GM23338 (cell line): ENCODE measurements around the gene KCNAB1. TPM values are rescaled to one million over a fixed set of nuclear protein-coding genes. Genes with fewer than 3 reads are reported as not detected.

Source experiments
- ATAC-seq: fragments of 200-7000 bp; cut with Tn5 transposase; 3 replicates; pipeline ENCODE4 v1.9.1; 2020
- DNase-seq: peaks from one replicate; pipeline ENCODE4 v3.0.0-alpha.2; 2015; ENCODE audit warnings: low spot score
- H2AFZ ChIP-seq: fragments of 200-600 bp; sonication (generic); 2 replicates; pipeline ENCODE4 v1.8.0; 2016; ENCODE audit warnings: antibody characterized with exemption, mild to moderate bottlenecking, moderate library complexity
- H3F3A ChIP-seq: fragments of 200-600 bp; sonication (generic); replicated peaks from 2 replicates; pipeline ENCODE4 v1.8.0; 2017; ENCODE audit warnings: antibody characterized with exemption, mixed run types, low read depth
- H3K27ac ChIP-seq: fragments of 200-600 bp; sonication (generic); 2 replicates; pipeline ENCODE4 v1.6.1; 2016; ENCODE audit warnings: low read depth
- H3K27me3 ChIP-seq: fragments of 200-600 bp; sonication (generic); 2 replicates; pipeline ENCODE4 v1.8.0; 2016; ENCODE audit warnings: mild to moderate bottlenecking, mixed run types, moderate library complexity; ENCODE audit not compliant: insufficient read depth
- H3K36me3 ChIP-seq: fragments of 200-600 bp; sonication (generic); 2 replicates; pipeline ENCODE4 v1.8.0; 2016; ENCODE audit warnings: mild to moderate bottlenecking; ENCODE audit not compliant: insufficient read depth
- H3K4me1 ChIP-seq: fragments of 200-600 bp; sonication (generic); 2 replicates; pipeline ENCODE4 v1.8.0; 2016; ENCODE audit warnings: mild to moderate bottlenecking, moderate library complexity; ENCODE audit not compliant: insufficient read depth
- H3K4me2 ChIP-seq: fragments of 200-600 bp; sonication (generic); 2 replicates; pipeline ENCODE4 v1.7.1; 2017; ENCODE audit warnings: mixed run types
- H3K4me3 ChIP-seq: fragments of 200-600 bp; sonication (generic); 2 replicates; pipeline ENCODE4 v1.6.1; 2016; ENCODE audit warnings: mixed run types
- H3K79me2 ChIP-seq: fragments of 200-600 bp; sonication (generic); replicated peaks from 2 replicates; pipeline ENCODE4 v1.8.0; 2017; ENCODE audit warnings: mild to moderate bottlenecking; ENCODE audit not compliant: insufficient read depth
- H3K9me2 ChIP-seq: fragments of 200-600 bp; sonication (generic); 2 replicates; pipeline ENCODE4 v1.8.0; 2017; ENCODE audit not compliant: insufficient read depth
- H4K20me1 ChIP-seq: fragments of 200-600 bp; sonication (generic); replicated peaks from 2 replicates; pipeline ENCODE4 v1.8.0; 2017; ENCODE audit warnings: mild to moderate bottlenecking; ENCODE audit not compliant: insufficient read depth
- H3K27ac Mint-ChIP-seq: 2 replicates; pipeline ENCODE4 v1.8.0; 2020; ENCODE audit warnings: inconsistent platforms, mild to moderate bottlenecking, moderate library complexity, mixed read lengths
- H3K27me3 Mint-ChIP-seq: 3 replicates; pipeline ENCODE4 v1.8.0; 2022; ENCODE audit warnings: low read depth, mild to moderate bottlenecking, moderate library complexity, mixed read lengths, inconsistent platforms; ENCODE audit not compliant: insufficient read depth, poor library complexity
- H3K36me3 Mint-ChIP-seq: 3 replicates; pipeline ENCODE4 v1.8.0; 2021; ENCODE audit warnings: low read depth, mild to moderate bottlenecking, inconsistent platforms, moderate library complexity, mixed read lengths
- H3K4me1 Mint-ChIP-seq: 3 replicates; pipeline ENCODE4 v1.8.0; 2020; ENCODE audit warnings: mild to moderate bottlenecking, inconsistent platforms, mixed read lengths
- H3K4me3 Mint-ChIP-seq: 3 replicates; pipeline ENCODE4 v1.8.0; 2021; ENCODE audit warnings: moderate library complexity, mild to moderate bottlenecking, inconsistent platforms, mixed read lengths
- H3K9me3 Mint-ChIP-seq: 3 replicates; pipeline ENCODE4 v1.8.0; 2020; ENCODE audit warnings: moderate library complexity, mild to moderate bottlenecking, inconsistent platforms, mixed read lengths
- CREB1 ChIP-seq: fragments of 250-450 bp; sonication (Bioruptor Pico); IDR thresholded peaks from 2 replicates; pipeline ENCODE4 v1.5.0; 2020; ENCODE audit warnings: low read depth, mild to moderate bottlenecking, moderate library complexity
- CTCF ChIP-seq, 2 experiments: fragments of 200-600 bp in 1 of 2; sonication (generic) in 1 of 2; conservative IDR thresholded peaks; 2 replicates each; pipeline versions ENCODE4 v1.5.1 to v1.6.1; 2016 to 2017; ENCODE audit warnings: antibody characterized with exemption in 2 of 2, low read depth in 2 of 2, mild to moderate bottlenecking in 2 of 2, moderate library complexity in 1 of 2
- ETS1 ChIP-seq: IDR thresholded peaks from 2 replicates; pipeline ENCODE4 v1.6.1; 2016; ENCODE audit warnings: antibody characterized with exemption
- EZH2 ChIP-seq: fragments of 200-600 bp; sonication (generic); IDR thresholded peaks from one replicate; pipeline ENCODE4 v1.8.0; 2017; ENCODE audit warnings: antibody characterized with exemption, mild to moderate bottlenecking, low read depth; ENCODE audit not compliant: unreplicated experiment
- EZH2phosphoT487 ChIP-seq: fragments of 200-600 bp; sonication (generic); IDR thresholded peaks from one replicate; pipeline ENCODE4 v1.8.1; 2018; ENCODE audit warnings: antibody characterized with exemption; ENCODE audit not compliant: unreplicated experiment
- JUNB ChIP-seq: IDR thresholded peaks from one replicate; pipeline ENCODE4 v1.6.1; 2016; ENCODE audit warnings: antibody characterized with exemption; ENCODE audit not compliant: unreplicated experiment
- NANOG ChIP-seq: IDR thresholded peaks from 2 replicates; pipeline ENCODE4 v1.6.1; 2016; ENCODE audit warnings: antibody characterized with exemption, borderline replicate concordance
- POLR2AphosphoS5 ChIP-seq: IDR thresholded peaks from 2 replicates; pipeline ENCODE4 v1.6.1; 2016; ENCODE audit warnings: antibody characterized with exemption, low read depth
- REST ChIP-seq: IDR thresholded peaks from one replicate; pipeline ENCODE4 v1.6.1; 2018; ENCODE audit warnings: antibody characterized with exemption; ENCODE audit not compliant: unreplicated experiment
- STAT1 ChIP-seq: IDR thresholded peaks from one replicate; pipeline ENCODE4 v1.6.1; 2016; ENCODE audit warnings: antibody characterized with exemption; ENCODE audit not compliant: unreplicated experiment
- ZNF114 ChIP-seq: fragments of 250-450 bp; sonication (Bioruptor Pico); IDR thresholded peaks from 2 replicates; pipeline ENCODE4 v1.5.0; 2020; ENCODE audit warnings: mild to moderate bottlenecking, moderate library complexity
- ZNF331 ChIP-seq: fragments of 250-450 bp; sonication (Bioruptor Pico); IDR thresholded peaks from 2 replicates; pipeline ENCODE4 v1.5.0; 2020; ENCODE audit warnings: low read depth, mild to moderate bottlenecking, moderate library complexity
- polyA plus RNA-seq: library from polyadenylated mRNA; unstranded; fragments of >200 nt; fragmentation: Nextera tagmentation; extraction: Ambion mirVana; gene quantifications from 2 replicates; pipeline ENCODE4 v1.2.1, GENCODE V29; 2016
- total RNA-seq: library from RNA; depleted of rRNA; stranded (reverse); fragments of >200 nt; shearing (Covaris generic); gene quantifications from 2 replicates; pipeline ENCODE4 v1.2.3, GENCODE V29; 2014

Gene KCNAB1
- total and polyA plus RNA-seq, 2 experiments from 2014 or later = 0.69 to 2.6 TPM

- Mint-ChIP-seq H3K4me1 (peaks cover 6% of the 10 kb centered on the region; the same call in 2 of the 3 replicates), H3K27me3 (no peaks in the 10 kb centered on the region), H3K27ac (no peak overlapping the region), H3K4me3 (no peak overlapping the region), H3K36me3 (no peaks in the 10 kb centered on the region), H3K9me3 (no peaks in the 10 kb centered on the region)
- Histone ChIP-seq H3K27me3 (no peaks in the 10 kb centered on the region), H3F3A (no peaks in the 10 kb centered on the region), H3K27ac (no peak overlapping the region), H3K36me3 (no peaks in the 10 kb centered on the region), H2AFZ (no peak overlapping the region), H3K9me2 (no peaks in the 10 kb centered on the region), H3K79me2 (no peaks in the 10 kb centered on the region), H3K4me3 (no peak overlapping the region), H3K4me2 (no peak overlapping the region), H3K4me1 (no peaks in the 10 kb centered on the region), H4K20me1 (no peaks in the 10 kb centered on the region)
- no peak for TF ChIP-seq NANOG
- no peak for DNase-seq
- no peak for ATAC-seq
Measured at GRCh38 chr3:156472684-156473083, 352.3 kb downstream of the KCNAB1 start.

DNA sequence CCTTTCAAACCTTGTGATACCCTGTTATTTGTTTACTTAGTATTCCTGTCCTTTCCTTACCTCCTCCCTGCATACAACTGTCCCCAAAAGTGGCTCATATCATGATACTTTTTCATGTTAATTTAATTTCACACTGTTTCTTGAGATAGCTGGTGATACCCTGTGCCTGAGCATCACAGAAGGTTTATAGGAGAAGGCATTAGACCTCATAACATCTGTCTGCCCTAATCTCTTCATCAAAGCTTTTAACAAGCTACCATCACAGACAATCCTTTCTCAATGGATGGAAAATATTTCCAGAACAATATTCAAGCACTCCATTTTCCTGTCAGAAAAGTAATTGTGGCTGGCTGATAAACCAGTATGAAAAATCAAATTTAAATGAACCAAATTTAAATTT, 353.0 kb downstream of the KCNAB1 start:
- TF ChIP-seq JUNB = no peak
- TF ChIP-seq EZH2phosphoT487 = no peak
- no peak for TF ChIP-seq CTCF (conservative IDR thresholded peaks at IDR 0.05; ENCODE audit: low read depth in 2 of 2)
- no peak for TF ChIP-seq EZH2
- no peak for TF ChIP-seq STAT1
- TF ChIP-seq REST = no peak
- no peak for TF ChIP-seq ETS1
- TF ChIP-seq NANOG = no peak
- TF ChIP-seq ZNF331 = no peak
- no peak for TF ChIP-seq ZNF114
- TF ChIP-seq POLR2AphosphoS5 = no peak
- no peak for TF ChIP-seq CREB1
- H3K9me3 Mint-ChIP-seq = no peaks in the 10 kb centered on the region
- DNase-seq = no peak
- Histone ChIP-seq H3K4me1 (no peaks in the 10 kb centered on the region), H3F3A (no peaks in the 10 kb centered on the region), H3K4me2 (no peak overlapping the region), H2AFZ (no peak overlapping the region), H3K4me3 (no peak overlapping the region), H4K20me1 (no peaks in the 10 kb centered on the region), H3K27ac (no peak overlapping the region), H3K9me2 (no peaks in the 10 kb centered on the region), H3K36me3 (no peaks in the 10 kb centered on the region), H3K27me3 (no peaks in the 10 kb centered on the region), H3K79me2 (no peaks in the 10 kb centered on the region)
- no peak overlapping the region for H3K4me3 Mint-ChIP-seq
- H3K4me1 Mint-ChIP-seq = peaks cover 7% of the 10 kb centered on the region; the same call in 2 of the 3 replicates
- H3K27ac Mint-ChIP-seq = no peak overlapping the region
- no peak for ATAC-seq
- no peaks in the 10 kb centered on the region for H3K36me3 Mint-ChIP-seq
- H3K27me3 Mint-ChIP-seq = no peaks in the 10 kb centered on the region
